PC-9 (cell line): Measurements from ENCODE around the gene MKX. TPM values are rescaled to one million over a fixed set of nuclear protein-coding genes. Genes with fewer than 3 reads are reported as not detected.

Experiments
- BruUV-seq: library from RNA; stranded (reverse); fragments of 400-500 nt; replicated peaks from 2 replicates; lab custom pipeline; 2021; lab: Mats Ljungman, UMichigan
- CTCF ChIA-PET: fragments of 300-600 bp; sonication (Branson Sonifier 250); formaldehyde crosslinking; loops from one replicate; lab custom pipeline; 2022; ENCODE audit warnings: antibody characterized with exemption; lab: Charles Lee
- POLR2A ChIA-PET: fragments of 300-600 bp; sonication (Branson Sonifier 250); formaldehyde crosslinking; loops from one replicate; lab custom pipeline; 2022; ENCODE audit warnings: antibody characterized with exemption; ENCODE audit not compliant: unreplicated experiment; lab: Charles Lee
- DNase-seq, 2 experiments: peaks; one replicate each; pipeline versions ENCODE4 v3.0.0 to v3.0.0-alpha.2; 2015 to 2022; ENCODE audit warnings: mixed read lengths in 1 of 2
- H2AFZ ChIP-seq: fragments of 200-600 bp; sonication (generic); 2 replicates; pipeline ENCODE4 v1.8.1; 2017; ENCODE audit warnings: antibody characterized with exemption
- H3F3A ChIP-seq: fragments of 200-600 bp; sonication (generic); 2 replicates; pipeline ENCODE4 v1.8.1; 2017; ENCODE audit warnings: antibody characterized with exemption, mild to moderate bottlenecking, low read depth; ENCODE audit not compliant: insufficient read depth
- H3K27ac ChIP-seq: fragments of 200-600 bp; sonication (generic); 2 replicates; pipeline ENCODE4 v1.6.1; 2016; ENCODE audit warnings: mixed run types
- H3K27me3 ChIP-seq: fragments of 200-600 bp; sonication (generic); 2 replicates; pipeline ENCODE4 v1.6.1; 2016; ENCODE audit warnings: low read depth, mixed run types; ENCODE audit not compliant: insufficient read depth
- H3K36me3 ChIP-seq: fragments of 200-600 bp; sonication (generic); 2 replicates; pipeline ENCODE4 v1.6.1; 2016; ENCODE audit warnings: low read depth, mixed run types
- H3K4me1 ChIP-seq: fragments of 200-600 bp; sonication (generic); replicated peaks from 2 replicates; pipeline ENCODE4 v1.6.1; 2016; ENCODE audit warnings: mixed run types; ENCODE audit not compliant: insufficient read depth
- H3K4me2 ChIP-seq: fragments of 200-600 bp; sonication (generic); 2 replicates; pipeline ENCODE4 v1.6.1; 2017; ENCODE audit warnings: mixed run types
- H3K4me3 ChIP-seq: fragments of 200-600 bp; sonication (generic); 2 replicates; pipeline ENCODE4 v1.6.1; 2016; ENCODE audit warnings: mixed run types
- H3K79me2 ChIP-seq: fragments of 200-600 bp; sonication (generic); 2 replicates; pipeline ENCODE4 v1.6.1; 2017; ENCODE audit warnings: low read depth, mixed run types
- H3K9me2 ChIP-seq: fragments of 200-600 bp; sonication (generic); 2 replicates; pipeline ENCODE4 v1.8.1; 2017; ENCODE audit warnings: mild to moderate bottlenecking; ENCODE audit not compliant: insufficient read depth
- H3K9me3 ChIP-seq: fragments of 200-600 bp; sonication (generic); 2 replicates; pipeline ENCODE4 v1.8.1; 2016; ENCODE audit warnings: low read depth; ENCODE audit not compliant: insufficient read depth
- H4K20me1 ChIP-seq: fragments of 200-600 bp; sonication (generic); 2 replicates; pipeline ENCODE4 v1.8.1; 2017; ENCODE audit not compliant: insufficient read depth
- EZH2 ChIP-seq: fragments of 200-600 bp; sonication (generic); IDR thresholded peaks from 2 replicates; pipeline ENCODE4 v1.8.0; 2017; ENCODE audit warnings: antibody characterized with exemption, low read depth
- intact Hi-C: fragments of 100-400 bp; cut with micrococcal nuclease; formaldehyde crosslinking; loops from one replicate; pipeline ENCODE4 v1.10.0; 2022; ENCODE audit not compliant: unreplicated experiment
- total RNA-seq: library from RNA; stranded (reverse); gene quantifications from 2 replicates; pipeline ENCODE4 v1.2.3, GENCODE V29; 2021
- TF ChIP-seq, protein P1 (sequence below): fragments of 200-600 bp; sonication (generic); conservative IDR thresholded peaks from 2 replicates; pipeline ENCODE4 v1.6.1; 2017; ENCODE audit warnings: mixed run types, antibody characterized with exemption, mild to moderate bottlenecking, moderate library complexity

The MKX gene
- total RNA-seq, 1 experiment from 2014 or later = not detected

DNA sequence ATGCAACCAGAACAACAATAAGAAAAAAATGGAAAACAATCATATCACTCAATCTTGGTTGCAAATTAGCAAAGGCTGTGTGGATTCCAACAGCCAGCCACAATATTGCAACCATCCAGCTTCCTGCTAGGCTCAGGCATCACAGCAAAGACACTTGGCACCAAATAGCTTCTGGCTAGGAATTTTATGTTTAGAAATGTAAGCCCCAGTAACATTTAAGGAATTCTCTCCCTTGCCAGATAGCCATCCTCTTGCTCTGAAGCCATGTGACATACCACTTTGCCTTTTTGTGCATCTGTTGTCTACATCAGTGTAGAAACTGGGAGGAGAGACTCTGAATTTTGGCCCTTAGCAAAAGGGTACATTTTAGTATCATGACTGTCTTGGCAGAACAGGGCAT lies 22.2 kb downstream of the MKX start:
- Histone ChIP-seq H3K4me2 (no peak overlapping the region), H3K27ac (no peak overlapping the region), H3K79me2 (no peaks in the 10 kb centered on the region), H3K9me3 (no peaks in the 10 kb centered on the region), H3K36me3 (no peaks in the 10 kb centered on the region), H3F3A (no peaks in the 10 kb centered on the region), H3K9me2 (no peaks in the 10 kb centered on the region), H4K20me1 (no peaks in the 10 kb centered on the region), H3K4me1 (no peaks in the 10 kb centered on the region), H3K4me3 (no peak overlapping the region), H3K27me3 (peaks cover 5% of the 10 kb centered on the region; the same call in 1 of the 2 replicates), H2AFZ (no peak overlapping the region)
- ChIA-PET CTCF (no interaction called here), POLR2A (no interaction called here)
- BruUV-seq = no TSS peak
- intact Hi-C loops = no loop called here
- TF ChIP-seq, protein P1, sequence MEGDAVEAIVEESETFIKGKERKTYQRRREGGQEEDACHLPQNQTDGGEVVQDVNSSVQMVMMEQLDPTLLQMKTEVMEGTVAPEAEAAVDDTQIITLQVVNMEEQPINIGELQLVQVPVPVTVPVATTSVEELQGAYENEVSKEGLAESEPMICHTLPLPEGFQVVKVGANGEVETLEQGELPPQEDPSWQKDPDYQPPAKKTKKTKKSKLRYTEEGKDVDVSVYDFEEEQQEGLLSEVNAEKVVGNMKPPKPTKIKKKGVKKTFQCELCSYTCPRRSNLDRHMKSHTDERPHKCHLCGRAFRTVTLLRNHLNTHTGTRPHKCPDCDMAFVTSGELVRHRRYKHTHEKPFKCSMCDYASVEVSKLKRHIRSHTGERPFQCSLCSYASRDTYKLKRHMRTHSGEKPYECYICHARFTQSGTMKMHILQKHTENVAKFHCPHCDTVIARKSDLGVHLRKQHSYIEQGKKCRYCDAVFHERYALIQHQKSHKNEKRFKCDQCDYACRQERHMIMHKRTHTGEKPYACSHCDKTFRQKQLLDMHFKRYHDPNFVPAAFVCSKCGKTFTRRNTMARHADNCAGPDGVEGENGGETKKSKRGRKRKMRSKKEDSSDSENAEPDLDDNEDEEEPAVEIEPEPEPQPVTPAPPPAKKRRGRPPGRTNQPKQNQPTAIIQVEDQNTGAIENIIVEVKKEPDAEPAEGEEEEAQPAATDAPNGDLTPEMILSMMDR = no peak
- TF ChIP-seq EZH2 = no peak
- no peak for DNase-seq

GRCh38 chr10:27720529-27720928 lies 25.1 kb downstream of the MKX start:
- H3K4me3 ChIP-seq = no peak overlapping the region
- no peaks in the 10 kb centered on the region for H3K4me1 ChIP-seq
- H3K36me3 ChIP-seq = no peaks in the 10 kb centered on the region
- H3K4me2 ChIP-seq = no peak overlapping the region
- H3K9me2 ChIP-seq = no peaks in the 10 kb centered on the region
- H2AFZ ChIP-seq = no peak overlapping the region
- no peaks in the 10 kb centered on the region for H3K79me2 ChIP-seq
- BruUV-seq = no TSS peak
- H3F3A ChIP-seq = no peaks in the 10 kb centered on the region
- DNase-seq = no peak
- no peak overlapping the region for H3K27ac ChIP-seq
- H3K9me3 ChIP-seq = no peaks in the 10 kb centered on the region
- CTCF ChIA-PET = no interaction called here
- TF ChIP-seq, protein P1 = no peak
- no peak for TF ChIP-seq EZH2
- POLR2A ChIA-PET = no interaction called here
- H3K27me3 ChIP-seq = no peaks in the 10 kb centered on the region
- H4K20me1 ChIP-seq = no peaks in the 10 kb centered on the region
- intact Hi-C loops = no loop called here

GRCh38 chr10:27719052-27719451 lies 26.6 kb downstream of the MKX start:
- no peak overlapping the region for H3K4me3 ChIP-seq
- H3K4me1 ChIP-seq = no peaks in the 10 kb centered on the region
- H3K36me3 ChIP-seq = no peaks in the 10 kb centered on the region
- no peak overlapping the region for H3K4me2 ChIP-seq
- no peaks in the 10 kb centered on the region for H3K9me2 ChIP-seq
- intact Hi-C loops = no loop called here
- ChIA-PET POLR2A (no interaction called here), CTCF (no interaction called here)
- no peak for DNase-seq
- H3F3A ChIP-seq = no peaks in the 10 kb centered on the region
- H3K27me3 ChIP-seq = peaks cover 10% of the 10 kb centered on the region; the same call in 1 of the 2 replicates
- H3K79me2 ChIP-seq = no peaks in the 10 kb centered on the region
- no TSS peak for BruUV-seq
- no peaks in the 10 kb centered on the region for H3K9me3 ChIP-seq
- TF ChIP-seq EZH2 = no peak
- TF ChIP-seq, protein P1 = no peak
- H2AFZ ChIP-seq = no peak overlapping the region
- H3K27ac ChIP-seq = no peak overlapping the region
- no peaks in the 10 kb centered on the region for H4K20me1 ChIP-seq
